Neutrophil (primary cell): ENCODE results near the gene CDKN2AIP.

ENCODE experiments used
- H3K27ac ChIP-seq: fragments of 200-600 bp; sonication (generic); 2 replicates; pipeline ENCODE4 v1.5.1; 2016; ENCODE audit warnings: mild to moderate bottlenecking, moderate library complexity
- H3K27me3 ChIP-seq: fragments of 200-600 bp; sonication (generic); 2 replicates; pipeline ENCODE4 v1.6.0; 2016; ENCODE audit warnings: mild to moderate bottlenecking
- H3K36me3 ChIP-seq: fragments of 200-600 bp; sonication (generic); 2 replicates; pipeline ENCODE4 v1.5.1; 2017
- H3K4me1 ChIP-seq, 2 experiments: fragments of 200-600 bp in 1 of 2; sonication (generic) in 1 of 2; 1 replicate in 1 of 2; 2 replicates in 1 of 2; pipeline versions ENCODE4 v1.5.1 to v1.6.1; 2013 to 2016; ENCODE audit warnings: low read depth in 1 of 2, low read length in 1 of 2, mild to moderate bottlenecking in 1 of 2, moderate library complexity in 1 of 2; ENCODE audit not compliant: control insufficient read depth in 1 of 2, insufficient read depth in 1 of 2
- H3K4me3 ChIP-seq, 2 experiments: fragments of 200-600 bp in 1 of 2; sonication (generic) in 1 of 2; 1 replicate in 1 of 2; 2 replicates in 1 of 2; pipeline ENCODE4 v1.5.1; 2013 to 2016; ENCODE audit warnings: low read depth in 1 of 2, low read length in 1 of 2, mild to moderate bottlenecking in 1 of 2, moderate library complexity in 1 of 2
- H3K9me3 ChIP-seq: fragments of 200-600 bp; sonication (generic); 2 replicates; pipeline ENCODE4 v1.5.1; 2016
- CTCF ChIP-seq: fragments of 200-600 bp; sonication (generic); IDR thresholded peaks from 2 replicates; pipeline ENCODE4 v1.5.1; 2016; ENCODE audit warnings: antibody characterized with exemption

CDKN2AIP gene

DNA sequence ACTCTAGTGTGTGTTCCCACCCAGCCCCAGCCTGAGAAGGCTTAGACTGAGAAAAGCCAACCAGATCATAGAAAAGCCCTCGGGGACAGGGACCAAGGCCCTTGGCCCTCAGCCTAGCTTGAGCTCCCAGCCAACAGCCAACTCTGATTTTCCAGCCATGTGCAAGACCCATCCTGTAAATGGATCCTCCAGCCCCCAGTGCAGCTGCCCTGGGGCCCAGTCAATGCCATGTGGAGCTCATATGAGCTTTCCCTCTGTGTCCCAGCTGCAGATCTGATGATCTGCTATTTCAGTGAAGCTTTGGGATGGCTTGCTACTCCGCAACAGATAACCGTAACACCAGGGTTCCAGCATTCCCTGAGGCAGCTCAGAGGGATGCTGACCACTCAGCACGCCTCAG lies 40.5 kb upstream of the CDKN2AIP start:
- peaks cover 19 to 22% of the 10 kb centered on the region in 2 experiments for H3K4me1 ChIP-seq
- no peaks in the 10 kb centered on the region for H3K9me3 ChIP-seq
- no peak overlapping the region for H3K4me3 ChIP-seq
- H3K27me3 ChIP-seq = no peaks in the 10 kb centered on the region
- TF ChIP-seq CTCF = no peak
- H3K36me3 ChIP-seq = no peaks in the 10 kb centered on the region
- H3K27ac ChIP-seq = no peak overlapping the region

GRCh38 chr4:183405303-183405702 lies 39.1 kb upstream of the CDKN2AIP start:
- Histone ChIP-seq H3K9me3 (no peaks in the 10 kb centered on the region), H3K4me1 (peaks cover 6 to 9% of the 10 kb centered on the region in 2 experiments), H3K27me3 (no peaks in the 10 kb centered on the region), H3K4me3 (no peak overlapping the region), H3K36me3 (no peaks in the 10 kb centered on the region), H3K27ac (no peak overlapping the region)
- no peak for TF ChIP-seq CTCF

- peaks cover 6 to 9% of the 10 kb centered on the region in 2 experiments for H3K4me1 ChIP-seq
- TF ChIP-seq CTCF = peak; percentile 96
- peak overlapping the region; percentile 34 to 63 for H3K4me3 ChIP-seq
- H3K9me3 ChIP-seq = no peaks in the 10 kb centered on the region
- no peaks in the 10 kb centered on the region for H3K27me3 ChIP-seq
- H3K36me3 ChIP-seq = no peaks in the 10 kb centered on the region
- H3K27ac ChIP-seq = no peak overlapping the region
Observed at GRCh38 chr4:183407128-183407585, 37.3 kb upstream of the CDKN2AIP start.

GRCh38 chr4:183407635-183408464 lies 36.6 kb upstream of the CDKN2AIP start:
- Histone ChIP-seq H3K4me3 (peak overlapping the region; percentile 34 to 63), H3K36me3 (no peaks in the 10 kb centered on the region), H3K4me1 (peaks cover 6 to 9% of the 10 kb centered on the region in 2 experiments), H3K27ac (no peak overlapping the region), H3K9me3 (no peaks in the 10 kb centered on the region), H3K27me3 (no peaks in the 10 kb centered on the region)
- no peak for TF ChIP-seq CTCF

DNA sequence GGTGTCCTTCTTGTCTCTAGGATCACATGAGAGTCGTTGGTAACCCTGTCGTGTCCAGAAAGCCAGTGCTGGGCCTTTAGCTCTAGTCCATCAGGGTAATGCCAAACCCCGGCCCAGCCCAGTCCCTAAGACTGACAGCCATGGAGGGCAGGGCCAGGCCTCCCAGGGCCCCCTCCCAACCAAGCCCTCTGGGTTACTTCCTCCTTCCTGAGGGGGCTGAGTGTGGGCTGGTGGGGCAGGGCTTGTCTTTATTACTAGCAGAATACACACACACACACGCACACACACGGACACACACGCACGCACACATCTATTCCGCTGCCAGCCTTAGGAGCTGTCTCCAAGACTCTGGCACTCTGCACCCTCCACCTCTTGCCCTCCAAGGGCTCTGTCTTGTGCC lies 35.6 kb upstream of the CDKN2AIP start:
- Histone ChIP-seq H3K9me3 (no peaks in the 10 kb centered on the region), H3K4me1 (peaks cover 6 to 9% of the 10 kb centered on the region in 2 experiments), H3K27me3 (no peaks in the 10 kb centered on the region), H3K36me3 (no peaks in the 10 kb centered on the region), H3K27ac (no peak overlapping the region), H3K4me3 (no peak overlapping the region)
- TF ChIP-seq CTCF = no peak
